Neural progenitor cell (in vitro differentiated cells): ENCODE measurements around the gene TEX51.

Source experiments
- EZH2 ChIP-seq: fragments of 200-600 bp; sonication (generic); IDR thresholded peaks from 2 replicates; pipeline ENCODE4 v1.6.1; 2017; ENCODE audit warnings: antibody characterized with exemption, mild to moderate bottlenecking, moderate library complexity
- EZH2phosphoT487 ChIP-seq: fragments of 200-600 bp; sonication (generic); IDR thresholded peaks from 2 replicates; pipeline ENCODE4 v1.6.1; 2017; ENCODE audit warnings: antibody characterized with exemption
- TF ChIP-seq, protein P1 (sequence below): fragments of 200-600 bp; sonication (generic); IDR thresholded peaks from 2 replicates; pipeline ENCODE4 v1.5.1; 2017; ENCODE audit warnings: antibody characterized with exemption, mild to moderate bottlenecking

DNA sequence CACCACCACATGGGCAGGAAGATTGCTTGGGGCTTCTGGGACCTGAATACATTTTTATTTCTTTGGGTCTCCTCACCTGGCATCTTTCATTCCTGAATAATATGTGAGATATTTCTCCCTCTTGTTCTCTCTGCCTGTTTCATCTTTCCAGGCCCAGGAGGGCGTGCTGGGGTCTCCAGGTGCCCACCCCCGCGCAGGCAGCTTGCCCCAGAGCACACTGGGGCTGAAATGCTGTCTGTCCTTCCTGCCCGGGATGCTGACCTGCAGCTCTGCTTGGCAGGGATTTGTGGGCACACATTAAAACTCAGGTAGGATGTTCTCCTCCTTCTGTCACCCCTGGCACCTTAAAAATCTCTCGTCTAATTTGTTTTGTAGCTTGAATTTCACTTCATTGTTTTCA lies 39.7 kb upstream of the TEX51 start:
- TF ChIP-seq, protein P1, sequence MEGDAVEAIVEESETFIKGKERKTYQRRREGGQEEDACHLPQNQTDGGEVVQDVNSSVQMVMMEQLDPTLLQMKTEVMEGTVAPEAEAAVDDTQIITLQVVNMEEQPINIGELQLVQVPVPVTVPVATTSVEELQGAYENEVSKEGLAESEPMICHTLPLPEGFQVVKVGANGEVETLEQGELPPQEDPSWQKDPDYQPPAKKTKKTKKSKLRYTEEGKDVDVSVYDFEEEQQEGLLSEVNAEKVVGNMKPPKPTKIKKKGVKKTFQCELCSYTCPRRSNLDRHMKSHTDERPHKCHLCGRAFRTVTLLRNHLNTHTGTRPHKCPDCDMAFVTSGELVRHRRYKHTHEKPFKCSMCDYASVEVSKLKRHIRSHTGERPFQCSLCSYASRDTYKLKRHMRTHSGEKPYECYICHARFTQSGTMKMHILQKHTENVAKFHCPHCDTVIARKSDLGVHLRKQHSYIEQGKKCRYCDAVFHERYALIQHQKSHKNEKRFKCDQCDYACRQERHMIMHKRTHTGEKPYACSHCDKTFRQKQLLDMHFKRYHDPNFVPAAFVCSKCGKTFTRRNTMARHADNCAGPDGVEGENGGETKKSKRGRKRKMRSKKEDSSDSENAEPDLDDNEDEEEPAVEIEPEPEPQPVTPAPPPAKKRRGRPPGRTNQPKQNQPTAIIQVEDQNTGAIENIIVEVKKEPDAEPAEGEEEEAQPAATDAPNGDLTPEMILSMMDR = no peak
- TF ChIP-seq EZH2phosphoT487 = no peak
- no peak for TF ChIP-seq EZH2
